Adrenal gland (tissue), 12 donors: Measurements from ENCODE around the gene MYO5B. TPM values are rescaled to one million over a fixed set of nuclear protein-coding genes. Genes with fewer than 3 reads are reported as not detected.

Source experiments
- DNase-seq, 7 donors: peaks; one replicate each; pipeline ENCODE4 v3.0.0-alpha.2; 2019 to 2020
- H3K27ac ChIP-seq, 5 donors: fragments of 200-600 bp; sonication (generic) in 4 of 5; 1 replicate in 3 of 5; 2 replicates in 2 of 5; pipeline versions ENCODE4 v1.5.1 to v1.8.0; 2016 to 2020; ENCODE audit warnings: mild to moderate bottlenecking in 1 of 5
- H3K27me3 ChIP-seq: fragments of 200-600 bp; 2 replicates; pipeline ENCODE4 v1.8.0; 2021
- H3K36me3 ChIP-seq, 2 donors: fragments of 200-600 bp; replicated peaks in 1 of 2; 1 replicate in 1 of 2; 2 replicates in 1 of 2; pipeline versions ENCODE4 v1.5.1 to v1.8.0; 2018 to 2022
- H3K4me1 ChIP-seq, 2 donors: fragments of 200-600 bp; replicated peaks in 1 of 2; 1 replicate in 1 of 2; 2 replicates in 1 of 2; pipeline versions ENCODE4 v1.5.1 to v1.8.0; 2018 to 2021
- H3K4me3 ChIP-seq, 4 donors: fragments of 200-600 bp; sonication (generic) in 3 of 4; one replicate each; pipeline ENCODE4 v1.5.1; 2016 to 2018
- H3K9me3 ChIP-seq, 3 donors: fragments of 200-600 bp; sonication (generic) in 1 of 3; replicated peaks in 1 of 3; 1 replicate in 2 of 3; 2 replicates in 1 of 3; pipeline versions ENCODE4 v1.5.1 to v1.8.0; 2016 to 2021
- CTCF ChIP-seq, 6 experiments: fragments of 450-650 bp in 4 of 6; fragments of 200-600 bp in 2 of 6; sonication (generic) in 1 of 6; IDR thresholded peaks; 1 replicate in 5 of 6; 2 replicates in 1 of 6; pipeline versions ENCODE4 v1.5.1 to v1.8.0; 2016 to 2021; ENCODE audit warnings: antibody characterized with exemption in 6 of 6, mild to moderate bottlenecking in 2 of 6, moderate library complexity in 1 of 6
- POLR2A ChIP-seq, 2 donors: fragments of 450-650 bp; IDR thresholded peaks; one replicate each; pipeline ENCODE4 v1.6.1; 2017; ENCODE audit warnings: antibody characterized with exemption in 2 of 2, mild to moderate bottlenecking in 2 of 2, moderate library complexity in 1 of 2
- WGBS, 4 donors: extraction: QIAGEN DNeasy Blood & Tissue Kit in 2 of 4; methylation state at CpG; one replicate each; pipeline versions ENCODE4 v1.1.5 to v1.1.7; 2013 to 2017; 5-methylcytosine and 5-hydroxymethylcytosine counted together
- intact Hi-C, 2 donors: fragments of 100-400 bp; cut with DNase I; formaldehyde crosslinking; loops; one replicate each; pipeline versions ENCODE4 v1.14.1 to v1.15.0; 2022 to 2023
- polyA plus RNA-seq, 3 donors: library from polyadenylated mRNA; stranded (reverse); fragments of 200-250 nt in 2 of 3; fragments of 350-450 nt in 1 of 3; fragmentation: Illumina TruSeq in 1 of 3; extraction: RNeasy Lipid Tissue Mini Kit (QIAGEN cat#74804) in 1 of 3; gene quantifications; one replicate each; pipeline ENCODE4 v1.2.3, GENCODE V29; 2013 to 2014
- total RNA-seq, 9 donors: library from RNA; depleted of rRNA in 4 of 9; stranded (reverse); fragments of >200 nt in 4 of 9; fragments of 120-200 nt in 1 of 9; fragmentation: NEBNext Ultra II Directional in 1 of 9; extraction: Animal tissue kit (Norgen Biotek cat#: 25700) in 1 of 9; gene quantifications; one replicate each; pipeline versions ENCODE4 v1.1.0 to v1.2.4, GENCODE V29; 2013 to 2023
- donor health status: healthy with polysubstance abuse.
- donor health status: Bipolar disorder and iron deficiency.
- donor health status: DM: yes; HTN: yes; CAD: no.
- donor health status: DM: no; HTN: no; CAD: no.
- donor health status: DM: no; HTN: no; CAD: no.
- donor health status: DM: yes; HTN: yes; CAD: no.

The MYO5B gene
- total and polyA plus RNA-seq, 12 donors: 0.61 to 9.3 (median 2.9) TPM

GRCh38 chr18:49955263-49955662, 239.7 kb downstream of the MYO5B start:
- Histone ChIP-seq H3K4me3 (no peak overlapping the region), H3K36me3 (no peaks in the 10 kb centered on the region), H3K27me3 (no peaks in the 10 kb centered on the region), H3K9me3 (no peaks in the 10 kb centered on the region), H3K27ac (no peak overlapping the region), H3K4me1 (no peaks in the 10 kb centered on the region)
- intact Hi-C loops: no loop called here
- TF ChIP-seq CTCF (IDR thresholded peaks at IDR 0.05) (no peak), POLR2A (IDR thresholded peaks at IDR 0.05) (no peak)
- DNase-seq: no peak
- WGBS, 4 donors: 84 to 97% (median 86%) methylated on average over 5 of the region's 5 CpGs

- H3K27ac ChIP-seq: no peak overlapping the region
- DNase-seq: no peak
- TF ChIP-seq POLR2A (IDR thresholded peaks at IDR 0.05) (no peak), CTCF (IDR thresholded peaks at IDR 0.05) (no peak)
- no peaks in the 10 kb centered on the region for H3K9me3 ChIP-seq
- intact Hi-C loops: no loop called here
- H3K36me3 ChIP-seq: no peaks in the 10 kb centered on the region
- 73 to 92% (median 81%) methylated on average over 1 of the region's 1 CpG for WGBS, 4 donors
- H3K27me3 ChIP-seq: no peaks in the 10 kb centered on the region
- H3K4me1 ChIP-seq: no peaks in the 10 kb centered on the region
- no peak overlapping the region for H3K4me3 ChIP-seq
Observed at GRCh38 chr18:49953391-49953790, 241.6 kb downstream of the MYO5B start.

GRCh38 chr18:49949951-49950395, 245.0 kb downstream of the MYO5B start:
- WGBS, 4 donors: 19 to 42% (median 30%) methylated on average over 2 of the region's 2 CpGs
- H3K9me3 ChIP-seq: no peaks in the 10 kb centered on the region
- H3K27ac ChIP-seq: no peak overlapping the region
- H3K36me3 ChIP-seq: no peaks in the 10 kb centered on the region
- no peak overlapping the region for H3K4me3 ChIP-seq
- no peaks in the 10 kb centered on the region for H3K27me3 ChIP-seq
- no peaks in the 10 kb centered on the region for H3K4me1 ChIP-seq
- TF ChIP-seq CTCF (IDR thresholded peaks at IDR 0.05): no peak
- no peak for TF ChIP-seq POLR2A (IDR thresholded peaks at IDR 0.05)
- DNase-seq: no peak
- intact Hi-C loops: no loop called here

- H3K27ac ChIP-seq: no peak overlapping the region
- H3K4me3 ChIP-seq: no peak overlapping the region
- H3K4me1 ChIP-seq: no peaks in the 10 kb centered on the region
- WGBS, 4 donors: 69 to 94% (median 78%) methylated on average over 1 of the region's 1 CpG
- DNase-seq: no peak
- H3K27me3 ChIP-seq: no peaks in the 10 kb centered on the region
- TF ChIP-seq CTCF (IDR thresholded peaks at IDR 0.05): no peak
- TF ChIP-seq POLR2A (IDR thresholded peaks at IDR 0.05): no peak
- intact Hi-C loops: no loop called here
- H3K36me3 ChIP-seq: no peaks in the 10 kb centered on the region
- no peaks in the 10 kb centered on the region for H3K9me3 ChIP-seq
Observed at GRCh38 chr18:49948975-49949374, 246.0 kb downstream of the MYO5B start.
